Dedifferentiated amniotic fluid mesenchymal stem cell (primary cell): ENCODE measurements around the gene ZNF770.
"Not testable (repeated sequence)": the region's sequence is repeated elsewhere in the genome, so short reads cannot be mapped to it uniquely, and the experiment has no call there.

ENCODE experiments used
- DNase-seq: peaks from one replicate; pipeline ENCODE4 v3.0.0-alpha.2; 2016; ENCODE audit errors: extremely low spot score

ZNF770 gene

GRCh38 chr15:34976743-34977142 is 11.3 kb downstream of the ZNF770 start:
- DNase-seq = no peak

GRCh38 chr15:34976073-34976472 is 12.0 kb downstream of the ZNF770 start:
- no peak for DNase-seq

GRCh38 chr15:34973512-34973911 is 14.6 kb downstream of the ZNF770 start:
- DNase-seq = no peak

- DNase-seq = not testable (repeated sequence)
Measured at GRCh38 chr15:34970098-34970643, 17.9 kb downstream of the ZNF770 start.

DNA sequence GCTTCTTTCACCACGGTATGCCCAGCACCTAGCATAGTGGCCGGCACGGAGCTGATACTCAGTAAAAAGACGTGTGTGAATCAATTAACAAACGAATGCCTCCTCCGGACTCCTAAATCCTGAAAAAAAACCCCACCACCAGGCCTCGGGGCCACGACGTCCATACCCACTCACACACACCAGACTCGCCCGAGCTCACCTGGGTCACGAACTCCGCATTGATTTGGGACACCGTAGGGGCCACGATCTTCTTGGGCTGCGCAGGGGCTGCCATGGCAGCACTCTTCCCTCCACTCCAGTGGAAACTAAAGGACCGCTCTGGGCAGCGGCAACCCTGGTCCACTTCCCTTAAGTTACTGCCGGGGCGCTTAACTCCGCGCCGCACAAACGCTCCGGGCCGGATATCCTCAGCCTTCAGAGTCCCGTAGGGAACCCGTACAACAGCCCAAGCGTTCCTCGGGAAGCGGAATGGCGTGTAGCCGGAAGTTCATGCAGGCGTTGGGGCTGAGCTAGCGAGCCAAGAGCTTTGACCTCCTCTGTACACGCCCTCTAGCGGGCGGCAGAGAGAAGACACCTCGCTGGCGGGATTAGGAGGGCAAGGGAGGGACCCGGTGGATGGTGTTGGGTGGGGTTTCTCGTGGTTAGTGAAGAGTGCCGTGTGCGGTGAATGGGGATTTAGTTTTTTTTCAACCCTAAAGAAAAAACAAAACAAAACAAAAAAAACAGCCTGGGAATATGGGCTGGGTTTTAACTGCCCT is 18.6 kb downstream of the ZNF770 start, which contains the start of gene AQR:
AQR (minus strand) TSS at position 403 of the 758 bp plus-strand sequence; CDS start at position 274, 129 bp downstream.
- DNase-seq = peak; percentile 98

DNA sequence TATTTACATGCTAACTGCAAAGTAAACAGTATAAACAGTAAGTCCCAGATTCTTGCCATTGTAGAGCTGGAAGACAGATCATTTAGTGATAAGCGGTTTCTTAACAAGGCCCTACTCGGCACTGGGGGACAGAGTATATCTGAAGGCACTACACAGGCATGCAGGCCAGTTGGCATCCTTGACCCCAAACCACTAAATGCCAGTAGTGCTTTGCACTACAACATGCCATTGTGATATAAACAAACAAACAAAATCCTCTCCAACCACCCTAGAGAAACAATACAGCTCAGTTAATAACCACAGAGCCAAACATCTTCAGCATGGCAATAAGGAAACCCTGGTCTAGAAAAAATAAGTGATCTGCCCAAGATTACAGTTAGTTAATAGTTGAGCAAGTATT is 23.8 kb downstream of the ZNF770 start:
- DNase-seq = no peak

DNA sequence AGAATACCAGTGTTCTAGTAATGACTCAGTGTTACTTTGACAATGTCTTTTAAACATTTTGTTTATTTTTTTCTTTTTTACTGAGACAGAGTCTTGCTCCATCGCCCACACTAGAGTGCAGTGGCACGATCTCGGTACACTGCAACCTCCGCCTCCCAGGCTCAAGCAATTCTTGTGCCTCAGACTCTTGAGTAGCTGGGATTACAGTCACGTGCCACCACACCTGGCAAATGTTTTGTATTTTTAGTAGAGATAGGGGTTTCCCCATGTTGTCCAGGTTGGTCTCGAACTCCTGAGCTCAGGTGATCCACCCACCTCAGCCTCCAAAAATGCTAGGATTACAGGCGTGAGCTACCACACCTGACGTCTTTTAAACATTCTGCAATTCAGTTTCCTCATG is 34.2 kb downstream of the ZNF770 start:
- DNase-seq = no peak

DNA sequence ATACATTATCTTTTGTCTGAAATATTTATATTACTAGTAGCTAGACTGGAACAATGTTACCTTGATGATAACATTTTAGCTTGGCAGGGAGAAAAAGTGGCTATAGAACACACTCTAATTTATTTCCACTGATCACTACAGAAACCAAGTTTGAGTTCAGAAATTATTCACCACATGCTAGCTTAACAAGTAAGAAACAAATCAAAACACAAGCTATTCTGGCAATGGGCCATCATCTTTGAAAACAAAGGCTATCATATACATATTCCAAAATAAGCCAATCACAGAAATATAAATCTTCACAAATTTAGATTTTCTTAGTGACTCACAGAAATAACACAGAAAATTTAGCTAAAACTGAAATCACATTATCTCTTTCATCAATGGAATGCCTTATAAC is 35.6 kb downstream of the ZNF770 start:
- DNase-seq = no peak

- peak; percentile 24 for DNase-seq
Measured at GRCh38 chr15:34951993-34952392, 36.1 kb downstream of the ZNF770 start.

- no peak for DNase-seq
Measured at GRCh38 chr15:34944936-34945335, 43.2 kb downstream of the ZNF770 start.

- DNase-seq = no peak
Measured at GRCh38 chr15:34943711-34944110, 44.4 kb downstream of the ZNF770 start.

- not testable (repeated sequence) for DNase-seq
Measured at GRCh38 chr15:34943264-34943663, 44.8 kb downstream of the ZNF770 start.

GRCh38 chr15:34942363-34942762 is 45.7 kb downstream of the ZNF770 start:
- DNase-seq = no peak

DNA sequence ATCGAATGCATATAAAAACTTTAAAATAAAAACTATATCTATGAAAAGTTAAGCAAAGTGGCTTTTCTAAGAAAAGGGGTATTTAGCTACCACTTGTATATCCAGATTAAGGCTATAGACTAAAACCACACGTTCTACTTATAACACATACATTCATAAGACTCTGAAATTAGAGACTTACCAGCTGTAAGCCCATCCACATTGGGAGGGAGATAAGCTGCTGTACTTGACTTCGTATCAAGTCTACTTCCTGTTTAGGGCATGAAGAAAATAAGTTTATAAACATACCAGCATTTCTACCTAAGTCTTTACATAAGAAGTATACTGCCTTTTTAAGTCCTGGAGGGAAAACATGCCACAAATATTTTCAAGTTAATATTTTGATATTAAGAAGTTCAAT is 46.3 kb downstream of the ZNF770 start:
- DNase-seq = no peak

GRCh38 chr15:34941185-34941698 is 46.8 kb downstream of the ZNF770 start:
- no peak for DNase-seq

DNA sequence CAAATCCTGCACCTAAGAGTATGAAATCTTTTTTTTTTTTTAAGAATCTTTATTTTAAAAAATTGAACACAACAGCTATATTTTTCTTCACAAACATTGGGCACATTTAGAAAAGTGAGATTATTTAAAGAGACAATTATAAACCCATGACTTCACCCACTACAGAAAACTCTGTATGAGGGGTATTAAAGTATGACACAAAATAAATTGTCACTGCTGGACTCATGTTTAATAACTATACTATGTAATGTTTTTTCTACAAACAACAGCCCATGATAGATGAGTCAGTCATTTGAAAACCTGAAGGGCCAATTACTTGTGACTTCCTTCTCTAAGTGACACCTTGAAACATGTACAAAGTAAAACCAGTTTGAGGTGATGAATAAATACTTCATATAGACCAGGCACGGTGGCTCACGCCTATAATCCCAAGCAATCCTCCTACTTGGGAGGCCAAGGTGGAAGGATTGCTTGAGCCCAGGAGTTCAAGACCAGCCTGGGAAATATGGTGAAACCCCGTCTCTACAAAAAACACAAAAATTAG is 54.6 kb downstream of the ZNF770 start:
- no peak for DNase-seq

DNA sequence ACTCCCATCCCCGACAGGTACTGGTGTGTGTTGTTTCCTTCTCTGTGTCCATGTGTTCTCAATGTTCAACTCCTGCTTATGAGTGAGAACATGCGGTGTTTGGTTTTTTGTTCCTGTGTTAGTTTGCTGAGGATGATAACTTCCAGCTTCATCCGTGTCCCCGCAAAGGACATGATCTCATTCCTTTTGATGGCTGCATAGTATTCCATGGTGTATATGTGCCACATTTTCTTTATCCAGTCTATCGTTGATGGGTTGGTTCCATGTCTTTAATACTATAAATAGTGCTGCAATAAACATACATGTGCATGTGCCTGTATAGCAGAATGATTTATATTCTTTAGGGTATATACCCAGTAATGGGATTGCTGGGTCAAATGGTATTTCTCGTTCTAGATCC is 59.7 kb downstream of the ZNF770 start:
- DNase-seq = not testable (repeated sequence)
